ENCODE data around the gene LILRA5. TPM values are rescaled to one million over a fixed set of nuclear protein-coding genes. Genes with fewer than 3 reads are reported as not detected.

LILRA5 gene
- total and polyA plus RNA-seq, 2 of the 8 experiments (the other 6 are each of a cell fraction or from before 2014, with no cell fraction given): not detected

GRCh38 chr19:54315956-54316355 lies 3.0 kb upstream of the LILRA5 start:
- Histone ChIP-seq H4K91ac (replicated peaks; ENCODE audit: insufficient read length, low read length) (no peak overlapping the region), H3K23me2 (ENCODE audit: low read depth, low read length) (no peaks in the 10 kb centered on the region), H3K23ac (ENCODE audit: insufficient read length) (no peak overlapping the region), H2BK5ac (ENCODE audit: low read depth, low read length) (0 out of 2 replicates have a peak overlapping the region, but pooled peaks have one; percentile 44), H2BK20ac (ENCODE audit: low read length) (no peak overlapping the region), H2BK15ac (ENCODE audit: low read length) (no peak overlapping the region), H3K4me2 (ENCODE audit: insufficient read depth in 1 of 2, low read depth in 2 of 2, low read length in 2 of 2) (peak overlapping the region in 1 of 2 experiments; percentile 18; a peak in 1 of 4 replicates), H2AK5ac (ENCODE audit: low read depth, low read length) (no peak overlapping the region), H4K5ac (ENCODE audit: insufficient read length, low read depth, low read length) (no peak overlapping the region), H3K27me3 (replicated peaks in 1 of 4; ENCODE audit: control insufficient read depth in 3 of 4, extremely low read depth in 1 of 4, insufficient read depth in 3 of 4, low read length in 3 of 4) (no peaks in the 10 kb centered on the region), H3K4me3 (ENCODE audit: extremely low read depth in 1 of 4, insufficient read depth in 2 of 4, low read depth in 3 of 4, low read length in 4 of 4) (no peak overlapping the region), H3K56ac (replicated peaks; ENCODE audit: insufficient read length, low read depth, low read length) (no peak overlapping the region), H3K79me2 (ENCODE audit: control insufficient read depth in 1 of 2, insufficient read depth in 2 of 2, low read length in 2 of 2) (no peaks in the 10 kb centered on the region), H2BK12ac (ENCODE audit: low read depth, low read length) (no peak overlapping the region), H3K79me1 (ENCODE audit: low read depth, low read length) (no peaks in the 10 kb centered on the region), H3K14ac (ENCODE audit: insufficient read length) (no peak overlapping the region), H3K18ac (ENCODE audit: extremely low read depth, low read length) (peak overlapping the region; percentile 60; the same call in 1 of the 2 replicates), H3K4me1 (replicated peaks in 1 of 4; ENCODE audit: control insufficient read depth in 3 of 4, insufficient read depth in 4 of 4, low read length in 3 of 4) (no peaks in the 10 kb centered on the region; a peak in 1 of 7 replicates), H2AFZ (ENCODE audit: low read length) (no peak overlapping the region), H4K20me1 (replicated peaks in 1 of 2; ENCODE audit: control insufficient read depth in 1 of 2, insufficient read depth in 2 of 2, low read length in 2 of 2) (peaks cover 0 to 1% of the 10 kb centered on the region in 2 experiments), H3K9me3 (ENCODE audit: insufficient read depth in 2 of 2, low read depth in 1 of 2, low read length in 1 of 2) (0 out of 4 replicates have a peak, but pooled peaks cover 0 to 6% of the 10 kb centered on the region in 2 experiments), H3K4ac (replicated peaks; ENCODE audit: insufficient read length, low read depth, low read length) (no peak overlapping the region), H3K27ac (ENCODE audit: low read depth, low read length) (no peak overlapping the region), H3K9ac (replicated peaks in 1 of 4; ENCODE audit: extremely low read depth in 1 of 4, low read depth in 3 of 4, low read length in 3 of 4) (0 out of 7 replicates have a peak overlapping the region, but pooled peaks of 1 of the 4 experiments have one; percentile 48), H2BK120ac (replicated peaks; ENCODE audit: low read depth, low read length) (no peak overlapping the region), H4K8ac (ENCODE audit: extremely low read depth, insufficient read depth, low read length) (no peak overlapping the region), H3K36me3 (ENCODE audit: control insufficient read depth in 2 of 4, insufficient read depth in 4 of 4, low read length in 3 of 4) (no peaks in the 10 kb centered on the region)
- DNase-seq (ENCODE audit: low read depth in 1 of 2, low spot score in 2 of 2) (no peak), FAIRE-seq (no peak)
- WGBS, 2 experiments (ENCODE audit: extremely low coverage in 1 of 2, insufficient coverage in 1 of 2, insufficient read length in 1 of 2, insufficient replicate concordance in 2 of 2, low coverage in 1 of 2, low lambda C conversion rate in 2 of 2, missing lambda C conversion rate in 1 of 2): 88% methylated on average over 10 of the region's 10 CpGs; no CpG with 5 or more reads in 1 of the 2 experiments
- TF ChIP-seq HDAC2 (IDR thresholded peaks at IDR 0.05; ENCODE audit: borderline replicate concordance in 1 of 2, low read depth in 2 of 2, low read length in 2 of 2) (no peak), GABPA (IDR thresholded peaks at IDR 0.05; ENCODE audit: borderline replicate concordance, insufficient read depth, low read length) (no peak), EP300 (IDR thresholded peaks at IDR 0.05; ENCODE audit: borderline replicate concordance in 1 of 2, low read depth in 2 of 2, low read length in 2 of 2) (no peak), NANOG (IDR thresholded peaks at IDR 0.05; ENCODE audit: insufficient read depth, low read depth, low read length, poor library complexity, severe bottlenecking) (no peak), SIN3A (conservative IDR thresholded peaks at IDR 0.05 in 1 of 2, IDR thresholded peaks at IDR 0.05 in 1 of 2; ENCODE audit: low read depth in 1 of 2, low read length in 2 of 2) (no peak), MAFK (IDR thresholded peaks at IDR 0.05; ENCODE audit: low read depth, low read length) (no peak), JUN (IDR thresholded peaks at IDR 0.05; ENCODE audit: low read depth, low read length) (no peak), BCL11A (IDR thresholded peaks at IDR 0.05; ENCODE audit: low read depth in 2 of 2, low read length in 2 of 2) (no peak), CHD2 (IDR thresholded peaks at IDR 0.05; ENCODE audit: low read length) (no peak)
- ChIA-PET POLR2A (ENCODE audit: partially characterized antibody) (interaction anchor here (1.0 to 1.6 kb wide), 4 partner anchors 8 to 114 kb away, joined by 4 to 7 read pairs (median 5); partner anchors contain the start of genes LILRB5 and RPS9), CTCF (ENCODE audit: partially characterized antibody) (interaction anchor here (0.8 to 1.9 kb wide), 6 partner anchors 8 to 76 kb away, joined by 3 to 9 read pairs (median 4); no protein-coding TSS in a partner anchor)

All from H1 (cell line).